NCI-H2196 (cell line): ENCODE data around the gene KLHDC1.
"Not testable (repeated sequence)": the region's sequence is repeated elsewhere in the genome, so short reads cannot be mapped to it uniquely, and the experiment has no call there.

Experiments
- DNase-seq: peaks from one replicate; lab custom pipeline; 2025; ENCODE audit not compliant: unreplicated experiment; lab: John Stamatoyannopoulos, UW

The KLHDC1 gene

GRCh38 chr14:49781040-49781439 lies 88.1 kb downstream of the KLHDC1 start:
- not testable (repeated sequence) for DNase-seq

GRCh38 chr14:49783394-49784014 lies 90.6 kb downstream of the KLHDC1 start:
- DNase-seq = no peak

DNA sequence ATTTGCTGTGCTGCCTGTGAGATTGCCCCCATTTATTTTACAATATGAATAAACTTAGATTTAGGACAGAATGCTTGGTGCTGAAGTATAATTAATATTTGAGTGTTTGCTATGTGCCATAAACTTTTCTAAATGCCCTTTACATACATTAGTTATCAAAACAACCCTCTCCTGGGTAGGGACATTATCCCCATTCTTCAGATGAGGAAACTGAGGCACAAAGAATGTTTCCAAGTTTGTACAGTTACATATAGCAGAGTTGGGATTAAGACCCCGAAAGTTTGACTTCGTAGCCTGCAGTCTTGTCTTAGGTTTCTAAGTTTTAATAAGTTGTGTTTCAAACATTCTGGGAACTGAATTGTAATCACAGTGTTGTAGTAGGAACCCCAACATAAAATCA lies 93.4 kb downstream of the KLHDC1 start:
- no peak for DNase-seq

DNA sequence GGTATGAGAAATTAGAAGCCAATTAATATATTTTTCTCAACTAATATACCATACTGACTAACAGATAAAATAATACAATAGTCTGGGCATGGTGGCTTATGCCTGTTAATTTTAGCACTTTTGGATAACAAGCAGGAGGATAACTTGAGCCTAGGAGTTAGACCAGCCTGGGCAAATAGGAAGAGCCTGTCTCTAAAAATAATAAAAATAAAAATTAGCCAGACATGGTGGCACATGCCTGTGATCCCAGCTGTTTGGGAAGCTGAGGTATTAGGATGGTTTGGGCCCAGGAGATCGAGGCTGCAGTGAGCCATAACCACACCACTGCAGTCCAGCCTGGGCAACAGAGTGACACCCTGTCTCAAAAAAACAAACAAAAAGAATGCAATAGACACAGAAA lies 99.7 kb downstream of the KLHDC1 start:
- DNase-seq = no peak

DNA sequence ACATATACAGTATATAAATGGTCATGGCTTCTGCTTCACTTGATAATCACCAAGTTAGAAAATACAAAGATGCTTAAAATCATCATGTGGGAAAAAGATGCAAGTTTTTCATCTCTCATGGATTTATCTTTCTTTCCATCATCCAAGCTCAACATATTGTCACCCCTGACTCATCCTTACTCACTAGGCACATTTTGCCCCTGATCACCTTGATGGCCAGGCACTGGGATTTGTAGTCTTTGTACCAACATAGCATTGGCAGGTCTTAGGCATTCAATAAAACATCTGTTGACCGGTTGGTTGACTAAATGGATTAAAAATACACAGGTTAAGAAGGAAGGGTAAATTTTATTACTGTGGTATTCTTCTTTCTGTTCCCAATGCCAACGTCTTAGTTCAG lies 103.1 kb downstream of the KLHDC1 start:
- DNase-seq = no peak
